BE2C (cell line): Measurements from ENCODE around the gene POU2AF3.
"Not testable (repeated sequence)": the region's sequence is repeated elsewhere in the genome, so short reads cannot be mapped to it uniquely, and the experiment has no call there.

Experiments
- DNase-seq: peaks from one replicate; pipeline ENCODE4 v3.0.0-alpha.2; 2020
- H3K27me3 ChIP-seq: fragments of 250-450 bp; sonication (Bioruptor Pico); 2 replicates; pipeline ENCODE4 v1.5.1; 2020; ENCODE audit warnings: mild to moderate bottlenecking
- H3K36me3 ChIP-seq: fragments of 250-450 bp; sonication (Bioruptor Pico); 2 replicates; pipeline ENCODE4 v1.5.1; 2020; ENCODE audit warnings: mild to moderate bottlenecking
- H3K4me1 ChIP-seq: fragments of 250-450 bp; sonication (Bioruptor Pico); 2 replicates; pipeline ENCODE4 v1.5.1; 2020
- H3K4me3 ChIP-seq: 2 replicates; pipeline ENCODE4 v1.5.1; 2011; ENCODE audit warnings: low read depth, low read length
- H3K9me3 ChIP-seq: fragments of 250-450 bp; sonication (Bioruptor Pico); 2 replicates; pipeline ENCODE4 v1.5.1; 2020
- TF ChIP-seq, protein P1 (sequence below): IDR thresholded peaks from 2 replicates; pipeline ENCODE4 v1.5.1; 2012; ENCODE audit warnings: mild to moderate bottlenecking, low read depth, low read length

Gene POU2AF3

DNA sequence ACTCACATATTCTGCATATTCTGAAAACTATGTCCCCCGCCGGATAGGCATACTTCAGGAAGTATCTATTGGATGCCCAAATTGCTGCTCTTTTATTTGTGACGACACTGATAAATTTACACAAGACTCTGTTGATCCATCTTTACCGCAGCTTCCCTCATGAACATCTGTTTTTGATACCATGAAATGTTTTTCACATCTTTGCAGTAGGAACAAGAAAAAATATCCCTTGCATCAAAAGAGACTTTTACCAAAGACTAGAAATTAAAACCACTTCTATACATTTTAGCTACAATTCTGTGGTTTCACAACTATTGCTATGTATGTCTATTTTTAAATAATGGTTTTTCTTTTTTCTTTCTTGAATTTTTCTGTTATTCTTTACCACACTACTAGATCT, 37.5 kb upstream of the POU2AF3 start:
- H3K4me1 ChIP-seq = no peaks in the 10 kb centered on the region
- no peak overlapping the region for H3K4me3 ChIP-seq
- DNase-seq = no peak
- no peaks in the 10 kb centered on the region for H3K9me3 ChIP-seq
- TF ChIP-seq, protein P1, sequence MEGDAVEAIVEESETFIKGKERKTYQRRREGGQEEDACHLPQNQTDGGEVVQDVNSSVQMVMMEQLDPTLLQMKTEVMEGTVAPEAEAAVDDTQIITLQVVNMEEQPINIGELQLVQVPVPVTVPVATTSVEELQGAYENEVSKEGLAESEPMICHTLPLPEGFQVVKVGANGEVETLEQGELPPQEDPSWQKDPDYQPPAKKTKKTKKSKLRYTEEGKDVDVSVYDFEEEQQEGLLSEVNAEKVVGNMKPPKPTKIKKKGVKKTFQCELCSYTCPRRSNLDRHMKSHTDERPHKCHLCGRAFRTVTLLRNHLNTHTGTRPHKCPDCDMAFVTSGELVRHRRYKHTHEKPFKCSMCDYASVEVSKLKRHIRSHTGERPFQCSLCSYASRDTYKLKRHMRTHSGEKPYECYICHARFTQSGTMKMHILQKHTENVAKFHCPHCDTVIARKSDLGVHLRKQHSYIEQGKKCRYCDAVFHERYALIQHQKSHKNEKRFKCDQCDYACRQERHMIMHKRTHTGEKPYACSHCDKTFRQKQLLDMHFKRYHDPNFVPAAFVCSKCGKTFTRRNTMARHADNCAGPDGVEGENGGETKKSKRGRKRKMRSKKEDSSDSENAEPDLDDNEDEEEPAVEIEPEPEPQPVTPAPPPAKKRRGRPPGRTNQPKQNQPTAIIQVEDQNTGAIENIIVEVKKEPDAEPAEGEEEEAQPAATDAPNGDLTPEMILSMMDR = no peak
- peaks cover 6% of the 10 kb centered on the region for H3K27me3 ChIP-seq
- H3K36me3 ChIP-seq = no peaks in the 10 kb centered on the region

GRCh38 chr11:111264646-111265045, 33.7 kb upstream of the POU2AF3 start:
- Histone ChIP-seq H3K4me1 (no peaks in the 10 kb centered on the region), H3K9me3 (no peaks in the 10 kb centered on the region), H3K4me3 (no peak overlapping the region), H3K36me3 (no peaks in the 10 kb centered on the region), H3K27me3 (peaks cover 10% of the 10 kb centered on the region)
- no peak for DNase-seq
- TF ChIP-seq, protein P1 = no peak

DNA sequence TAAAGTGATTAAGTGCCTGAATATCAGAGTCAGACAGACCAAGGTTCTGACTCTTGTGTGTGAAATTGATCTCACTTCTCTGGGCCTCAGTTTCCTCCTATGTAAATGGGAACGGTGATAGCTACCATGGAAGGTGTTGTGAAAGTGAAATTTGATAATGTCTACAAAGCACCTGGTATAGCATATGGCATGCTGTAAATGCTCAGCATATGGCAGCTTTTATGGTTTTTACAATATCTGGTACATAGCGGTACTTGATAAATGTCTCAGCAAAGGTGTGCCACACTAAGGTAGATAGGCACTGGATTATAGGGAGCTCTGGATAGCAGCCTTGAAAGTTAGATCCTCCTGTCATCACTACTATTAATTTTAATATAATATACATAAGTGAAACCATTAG, 32.9 kb upstream of the POU2AF3 start:
- TF ChIP-seq, protein P1 = no peak
- no peaks in the 10 kb centered on the region for H3K4me1 ChIP-seq
- DNase-seq = no peak
- peaks cover 10% of the 10 kb centered on the region for H3K27me3 ChIP-seq
- H3K4me3 ChIP-seq = no peak overlapping the region
- H3K9me3 ChIP-seq = no peaks in the 10 kb centered on the region
- H3K36me3 ChIP-seq = no peaks in the 10 kb centered on the region

DNA sequence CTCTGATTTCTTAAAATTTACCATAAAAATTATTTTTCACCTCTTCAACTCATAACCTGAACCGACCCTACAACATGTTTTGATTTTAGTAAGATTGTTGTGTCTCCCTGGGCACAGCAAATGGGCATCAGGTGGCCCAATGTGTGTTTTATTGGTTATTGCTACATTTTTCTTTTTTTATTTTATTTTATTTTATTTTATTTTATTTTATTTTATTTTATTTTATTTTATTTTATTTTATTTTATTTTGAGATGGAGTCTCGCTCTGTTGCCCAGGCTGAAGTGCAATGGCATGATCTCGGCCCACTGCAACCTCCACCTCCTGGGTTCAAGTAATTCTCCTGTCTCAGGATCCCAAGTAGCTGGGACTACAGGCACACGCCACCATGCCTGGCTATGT, 30.0 kb upstream of the POU2AF3 start:
- not testable (repeated sequence) for H3K4me1 ChIP-seq, H3K27me3 ChIP-seq, H3K36me3 ChIP-seq, H3K4me3 ChIP-seq, DNase-seq, H3K9me3 ChIP-seq

DNA sequence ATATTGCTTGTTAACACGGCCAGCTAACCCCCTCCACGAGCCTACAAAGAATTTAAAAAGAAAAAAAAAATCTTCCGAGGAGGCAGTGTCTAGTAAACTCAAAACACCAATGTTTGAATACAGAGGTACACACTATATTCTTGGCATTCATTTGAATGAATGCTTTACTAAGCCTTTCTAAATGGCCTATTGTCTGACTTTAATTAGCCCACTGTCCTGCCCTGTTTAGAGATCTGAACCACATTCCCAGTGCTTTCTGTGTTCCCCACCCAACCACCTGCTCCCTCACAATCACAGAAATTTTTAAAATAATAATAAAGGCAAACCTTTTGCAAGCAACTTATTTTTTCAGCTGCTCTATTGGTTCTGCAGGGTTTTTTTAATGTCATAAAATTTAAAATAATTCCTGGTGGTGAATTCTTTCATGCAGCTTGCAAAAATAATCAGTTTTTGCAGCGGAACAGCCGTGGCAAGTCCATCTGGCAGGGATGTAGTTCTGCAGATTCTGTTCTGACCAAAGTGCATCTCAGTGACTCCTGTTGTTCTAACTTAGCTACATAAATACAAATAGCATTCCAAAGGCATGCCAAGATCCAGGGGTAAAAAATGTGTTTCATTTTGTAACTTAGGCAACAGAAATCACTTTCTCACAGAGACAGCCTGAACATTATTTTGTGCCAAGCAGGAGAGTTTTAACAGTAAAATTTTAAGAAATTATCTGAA, 29.0 kb upstream of the POU2AF3 start:
- Histone ChIP-seq H3K36me3 (no peaks in the 10 kb centered on the region), H3K4me1 (no peaks in the 10 kb centered on the region), H3K27me3 (peaks cover 4% of the 10 kb centered on the region; the same call in 1 of the 2 replicates), H3K9me3 (no peaks in the 10 kb centered on the region), H3K4me3 (no peak overlapping the region)
- TF ChIP-seq, protein P1 = no peak
- DNase-seq = no peak

GRCh38 chr11:111272420-111272819, 25.9 kb upstream of the POU2AF3 start:
- Histone ChIP-seq H3K36me3 (no peaks in the 10 kb centered on the region), H3K27me3 (peaks cover 4% of the 10 kb centered on the region), H3K4me3 (no peak overlapping the region), H3K9me3 (no peaks in the 10 kb centered on the region), H3K4me1 (no peaks in the 10 kb centered on the region)
- DNase-seq = no peak
- TF ChIP-seq, protein P1 = no peak
